ENCODE measurements around the gene SLC16A11.
"Not testable (repeated sequence)": the region's sequence is repeated elsewhere in the genome, so short reads cannot be mapped to it uniquely, and the experiment has no call there.

The SLC16A11 gene

GRCh38 chr17:7070712-7071111 is 26.8 kb upstream of the SLC16A11 start:
- no peaks in the 10 kb centered on the region for H3K4me1 ChIP-seq (ENCODE audit: insufficient read depth, low read length)
- peaks cover 8% of the 10 kb centered on the region; the same call in 1 of the 2 replicates for H3K9me3 ChIP-seq (ENCODE audit: control insufficient read depth, insufficient read depth, low read length)
- H3K36me3 ChIP-seq (ENCODE audit: insufficient read depth, low read length), result no peaks in the 10 kb centered on the region
- no peak overlapping the region for H3K9ac ChIP-seq (ENCODE audit: low read depth, low read length)

DNA sequence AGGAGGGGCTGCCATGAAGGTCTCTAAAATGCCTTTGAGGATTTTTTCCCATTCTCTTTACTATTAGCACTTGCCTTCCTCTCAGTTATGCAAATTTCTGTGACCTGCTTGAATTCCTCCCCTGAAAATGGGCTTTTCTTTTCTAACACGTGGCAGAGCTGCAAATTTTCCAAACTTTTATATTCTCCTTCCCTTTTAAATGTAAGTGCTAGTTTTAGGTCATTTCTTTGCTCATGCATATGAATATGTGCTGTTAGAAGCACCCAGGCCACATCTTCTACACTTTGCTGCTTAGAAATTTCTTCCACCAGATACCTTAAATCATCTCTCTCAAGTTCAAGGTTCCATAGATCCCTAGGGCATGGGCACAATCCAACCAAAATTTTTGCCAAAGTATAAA is 24.4 kb upstream of the SLC16A11 start:
- Histone ChIP-seq H3K36me3 (ENCODE audit: insufficient read depth, low read length) (no peaks in the 10 kb centered on the region), H3K9me3 (ENCODE audit: control insufficient read depth, insufficient read depth, low read length) (peaks cover 8% of the 10 kb centered on the region; the same call in 1 of the 2 replicates), H3K4me1 (ENCODE audit: insufficient read depth, low read length) (no peaks in the 10 kb centered on the region), H3K9ac (ENCODE audit: low read depth, low read length) (no peak overlapping the region)

- H3K9me3 ChIP-seq (ENCODE audit: control insufficient read depth, insufficient read depth, low read length), result peaks cover 8% of the 10 kb centered on the region; the same call in 1 of the 2 replicates
- H3K4me1 ChIP-seq (ENCODE audit: insufficient read depth, low read length), result no peaks in the 10 kb centered on the region
- no peaks in the 10 kb centered on the region for H3K36me3 ChIP-seq (ENCODE audit: insufficient read depth, low read length)
- H3K9ac ChIP-seq (ENCODE audit: low read depth, low read length), result no peak overlapping the region
These were observed 23.3 kb upstream of the SLC16A11 start for GRCh38 chr17:7067198-7067597.

GRCh38 chr17:7064261-7064660 is 20.4 kb upstream of the SLC16A11 start:
- Histone ChIP-seq H3K9ac (ENCODE audit: low read depth, low read length) (no peak overlapping the region), H3K4me1 (ENCODE audit: insufficient read depth, low read length) (no peaks in the 10 kb centered on the region), H3K9me3 (ENCODE audit: control insufficient read depth, insufficient read depth, low read length) (peaks cover 8% of the 10 kb centered on the region; the same call in 1 of the 2 replicates)

DNA sequence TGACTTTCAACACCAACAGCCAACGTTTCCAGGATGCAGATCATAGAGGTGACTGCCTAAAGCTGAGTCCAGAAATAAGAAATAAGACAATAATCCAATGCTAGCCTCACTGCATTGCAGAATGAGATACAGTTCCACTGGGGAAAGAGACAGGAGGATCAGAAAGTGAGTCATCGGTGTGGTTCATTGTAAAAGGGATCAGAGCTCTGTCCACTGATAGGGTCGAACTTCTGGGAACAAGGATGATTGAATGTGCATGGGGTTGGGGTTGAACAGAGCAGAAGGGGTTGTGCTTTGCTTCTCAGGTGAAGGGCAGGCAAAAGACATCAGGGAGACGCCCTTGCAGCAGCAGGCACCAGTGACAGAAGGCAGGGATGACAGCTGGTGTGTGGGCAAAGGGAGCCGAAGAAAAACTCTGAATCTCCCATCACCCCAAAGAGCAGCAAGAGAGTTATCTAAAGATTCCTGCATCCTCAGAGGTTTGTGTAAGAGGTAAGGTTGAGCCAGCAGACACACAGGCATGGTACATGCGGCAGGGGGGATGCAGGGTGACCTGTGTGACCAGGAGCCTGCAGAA is 19.7 kb upstream of the SLC16A11 start:
- Histone ChIP-seq H3K9ac (ENCODE audit: low read depth, low read length) (no peak overlapping the region), H3K9me3 (ENCODE audit: control insufficient read depth, insufficient read depth, low read length) (peaks cover 8% of the 10 kb centered on the region; the same call in 1 of the 2 replicates), H3K4me1 (ENCODE audit: insufficient read depth, low read length) (no peaks in the 10 kb centered on the region), H3K36me3 (ENCODE audit: insufficient read depth, low read length) (no peaks in the 10 kb centered on the region)

More at GRCh38 chr17:7064261-7064660, 20.4 kb upstream of the SLC16A11 start:
- H3K36me3 ChIP-seq (ENCODE audit: insufficient read depth, low read length), result no peaks in the 10 kb centered on the region

DNA sequence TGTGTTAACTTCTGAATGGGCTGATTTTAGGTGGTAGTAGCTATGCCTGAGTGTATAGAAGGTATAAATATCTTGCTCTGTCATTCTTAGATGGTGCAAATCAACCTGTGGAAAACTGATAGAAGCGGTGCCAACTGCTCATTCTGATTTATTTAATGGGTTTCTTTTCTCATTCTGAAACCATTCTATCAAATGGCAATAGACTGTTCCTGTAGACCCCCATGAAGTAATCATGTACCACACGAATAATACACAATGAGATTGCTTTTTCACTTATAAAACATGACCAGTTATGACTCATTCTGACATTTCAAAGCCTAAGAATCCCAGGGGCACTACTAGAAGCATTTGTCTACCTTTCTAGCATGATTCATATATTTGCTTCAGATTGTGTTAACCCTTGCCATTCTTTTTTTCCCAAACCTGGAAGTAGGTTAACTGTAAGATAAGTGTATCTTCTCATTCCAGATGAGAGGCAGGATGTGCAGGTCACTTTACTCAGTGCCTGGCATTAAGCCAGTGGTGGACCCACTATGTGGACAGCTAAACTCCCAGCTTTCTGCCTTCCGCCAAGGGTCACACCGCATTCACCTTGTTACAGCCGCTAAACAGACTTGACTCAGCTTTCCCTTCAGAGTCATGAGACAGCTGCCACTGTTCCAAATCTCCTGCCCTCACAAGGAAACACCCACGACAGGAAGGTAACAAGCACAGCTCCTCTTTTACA is 16.4 kb upstream of the SLC16A11 start:
- Histone ChIP-seq H3K9me3 (ENCODE audit: control insufficient read depth, insufficient read depth, low read length) (no peaks in the 10 kb centered on the region), H3K36me3 (ENCODE audit: insufficient read depth, low read length) (no peaks in the 10 kb centered on the region), H3K4me1 (ENCODE audit: insufficient read depth, low read length) (no peaks in the 10 kb centered on the region), H3K9ac (ENCODE audit: low read depth, low read length) (no peak overlapping the region)

DNA sequence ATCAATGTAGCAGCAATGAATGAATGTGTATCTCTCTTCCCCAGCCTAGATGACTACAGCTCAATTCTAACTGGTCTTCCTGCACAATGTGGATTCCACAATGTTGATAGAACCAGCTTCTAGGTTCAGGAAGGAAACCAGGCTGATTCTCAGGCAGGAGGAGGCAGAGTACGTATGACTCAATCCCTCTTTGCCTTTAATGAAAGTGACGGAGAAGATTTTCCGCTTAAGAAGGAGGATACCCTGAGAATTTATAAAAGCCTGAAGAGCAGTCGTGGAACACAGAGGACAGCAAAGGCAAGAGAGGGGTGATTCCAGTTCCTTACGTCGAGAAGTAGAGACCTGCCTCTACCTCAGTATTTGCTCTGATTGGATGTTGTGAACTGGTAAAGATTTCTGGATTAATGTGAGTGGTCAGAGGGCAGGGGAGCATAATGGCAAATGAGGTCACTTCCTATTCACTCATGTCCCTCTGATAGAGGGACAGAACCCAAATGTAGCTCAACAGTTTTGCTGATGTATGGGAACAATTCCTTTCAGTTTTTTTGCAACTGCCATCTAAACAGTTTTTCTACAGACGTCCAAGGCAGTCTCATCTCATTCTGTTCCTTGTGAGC is 15.0 kb upstream of the SLC16A11 start:
- no peaks in the 10 kb centered on the region for H3K4me1 ChIP-seq (ENCODE audit: insufficient read depth, low read length)
- H3K9ac ChIP-seq (ENCODE audit: low read depth, low read length), result no peak overlapping the region
- H3K9me3 ChIP-seq (ENCODE audit: control insufficient read depth, insufficient read depth, low read length), result no peaks in the 10 kb centered on the region
- no peaks in the 10 kb centered on the region for H3K36me3 ChIP-seq (ENCODE audit: insufficient read depth, low read length)

GRCh38 chr17:7056386-7056785 is 12.5 kb upstream of the SLC16A11 start:
- no peaks in the 10 kb centered on the region for H3K4me1 ChIP-seq (ENCODE audit: insufficient read depth, low read length)
- no peaks in the 10 kb centered on the region for H3K9me3 ChIP-seq (ENCODE audit: control insufficient read depth, insufficient read depth, low read length)
- H3K9ac ChIP-seq (ENCODE audit: low read depth, low read length), result no peak overlapping the region
- H3K36me3 ChIP-seq (ENCODE audit: insufficient read depth, low read length), result no peaks in the 10 kb centered on the region

DNA sequence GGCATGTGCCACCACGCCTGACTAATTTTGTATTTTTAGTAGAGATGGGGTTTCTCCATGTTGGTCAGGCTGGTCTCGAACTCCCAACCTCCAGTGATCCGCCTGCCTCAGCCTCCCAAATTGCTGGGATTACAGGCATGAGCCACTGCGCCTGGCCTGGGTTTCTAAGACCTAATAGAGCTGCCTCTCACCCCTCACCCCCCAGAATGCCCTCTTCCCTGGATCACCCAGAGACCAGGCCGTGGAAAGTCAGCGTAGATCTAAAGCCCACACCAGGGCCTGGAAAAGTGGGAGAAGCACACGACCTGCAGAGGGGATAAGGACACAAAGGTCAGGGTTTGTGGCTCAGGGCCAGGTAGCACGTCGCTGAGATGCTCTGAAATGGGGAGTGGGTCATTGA is 6.7 kb upstream of the SLC16A11 start:
- not testable (repeated sequence) for H3K4me1 ChIP-seq (ENCODE audit: insufficient read depth, low read length); H3K9ac ChIP-seq (ENCODE audit: low read depth, low read length); H3K9me3 ChIP-seq (ENCODE audit: control insufficient read depth, insufficient read depth, low read length); H3K36me3 ChIP-seq (ENCODE audit: insufficient read depth, low read length)

- Histone ChIP-seq H3K9me3 (ENCODE audit: control insufficient read depth, insufficient read depth, low read length) (no peaks in the 10 kb centered on the region), H3K9ac (ENCODE audit: low read depth, low read length) (no peak overlapping the region), H3K4me1 (ENCODE audit: insufficient read depth, low read length) (no peaks in the 10 kb centered on the region), H3K36me3 (ENCODE audit: insufficient read depth, low read length) (no peaks in the 10 kb centered on the region)
These were observed 5.1 kb upstream of the SLC16A11 start for GRCh38 chr17:7048968-7049367.

- Histone ChIP-seq H3K9ac (ENCODE audit: low read depth, low read length) (no peak overlapping the region), H3K36me3 (ENCODE audit: insufficient read depth, low read length) (no peaks in the 10 kb centered on the region), H3K9me3 (ENCODE audit: control insufficient read depth, insufficient read depth, low read length) (no peaks in the 10 kb centered on the region), H3K4me1 (ENCODE audit: insufficient read depth, low read length) (no peaks in the 10 kb centered on the region)
These were observed 3.7 kb upstream of the SLC16A11 start for GRCh38 chr17:7047566-7047965.

- not testable (repeated sequence) for H3K4me1 ChIP-seq (ENCODE audit: insufficient read depth, low read length)
These were observed 3.0 kb upstream of the SLC16A11 start for GRCh38 chr17:7046725-7047397.

DNA sequence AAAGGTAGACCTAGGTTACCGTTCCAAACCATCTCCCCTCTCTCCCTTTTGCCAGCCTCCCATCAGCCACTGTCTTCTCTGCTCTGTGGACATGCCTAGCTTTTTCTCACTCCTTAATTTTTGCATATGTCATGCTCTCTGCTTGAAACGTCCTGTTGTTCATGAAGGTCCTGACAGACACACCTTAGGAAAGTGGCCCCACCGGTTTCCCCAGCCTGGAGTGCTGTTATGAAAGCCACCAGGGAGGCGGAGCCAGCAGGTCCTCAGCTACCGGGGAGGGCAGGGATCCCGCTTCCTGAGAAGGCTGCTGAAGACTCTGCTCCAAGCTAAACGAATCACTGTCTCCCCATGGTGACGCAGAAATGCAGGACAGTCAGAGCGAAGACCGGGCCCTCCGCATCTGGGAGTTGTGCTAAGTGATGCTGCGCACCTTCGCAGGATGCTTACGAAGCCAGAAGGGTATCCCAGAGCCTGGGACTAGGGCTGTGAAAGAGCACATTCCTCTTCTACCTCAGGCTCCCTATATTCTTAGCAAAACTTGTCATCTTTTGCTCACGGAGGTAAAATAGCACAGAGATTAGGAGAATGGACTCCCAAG is 2.3 kb upstream of the SLC16A11 start:
- peak overlapping the region; percentile 48; the same call in 1 of the 2 replicates for H3K9ac ChIP-seq (ENCODE audit: low read depth, low read length)
- H3K4me1 ChIP-seq (ENCODE audit: insufficient read depth, low read length), result peaks cover 6% of the 10 kb centered on the region; the same call in 1 of the 2 replicates
- H3K9me3 ChIP-seq (ENCODE audit: control insufficient read depth, insufficient read depth, low read length), result no peaks in the 10 kb centered on the region
- H3K36me3 ChIP-seq (ENCODE audit: insufficient read depth, low read length), result no peaks in the 10 kb centered on the region

More at GRCh38 chr17:7046725-7047397, 3.0 kb upstream of the SLC16A11 start:
- peak overlapping the region; percentile 48; the same call in 1 of the 2 replicates for H3K9ac ChIP-seq (ENCODE audit: low read depth, low read length)
- not testable (repeated sequence) for H3K9me3 ChIP-seq (ENCODE audit: control insufficient read depth, insufficient read depth, low read length); H3K36me3 ChIP-seq (ENCODE audit: insufficient read depth, low read length)

GRCh38 chr17:7045492-7046126 is 1.7 kb upstream of the SLC16A11 start:
- Histone ChIP-seq H3K4me1 (ENCODE audit: insufficient read depth, low read length) (peaks cover 7% of the 10 kb centered on the region; the same call in 1 of the 2 replicates), H3K9me3 (ENCODE audit: control insufficient read depth, insufficient read depth, low read length) (no peaks in the 10 kb centered on the region), H3K36me3 (ENCODE audit: insufficient read depth, low read length) (no peaks in the 10 kb centered on the region), H3K9ac (ENCODE audit: low read depth, low read length) (peak overlapping the region; percentile 48; the same call in 1 of the 2 replicates)

Data from ES-I3 (cell line).